Sigmoid colon (tissue), 4 donors: ENCODE data around the gene PTPRT.

Experiments
- EP300 ChIP-seq, 4 donors: sonication (generic); formaldehyde crosslinking; IDR thresholded peaks; one replicate each; pipeline ENCODE4 v1.6.1; 2017; ENCODE audit warnings: antibody characterized with exemption in 4 of 4
- POLR2A ChIP-seq, 2 donors: fragments of 450-650 bp; IDR thresholded peaks; one replicate each; pipeline ENCODE4 v1.6.1; 2016; ENCODE audit warnings: antibody characterized with exemption in 2 of 2, mild to moderate bottlenecking in 2 of 2, moderate library complexity in 2 of 2
- POLR2AphosphoS5 ChIP-seq, 4 donors: sonication (generic); formaldehyde crosslinking; IDR thresholded peaks; one replicate each; pipeline ENCODE4 v1.6.1; 2017; ENCODE audit warnings: antibody characterized with exemption in 4 of 4
- TF ChIP-seq, protein P1 (sequence below), 4 experiments: fragments of 450-650 bp in 3 of 4; fragments of 200-600 bp in 1 of 4; IDR thresholded peaks; one replicate each; pipeline ENCODE4 v1.5.1; 2016 to 2019; ENCODE audit warnings: antibody characterized with exemption in 4 of 4, mild to moderate bottlenecking in 3 of 4, moderate library complexity in 2 of 4

DNA sequence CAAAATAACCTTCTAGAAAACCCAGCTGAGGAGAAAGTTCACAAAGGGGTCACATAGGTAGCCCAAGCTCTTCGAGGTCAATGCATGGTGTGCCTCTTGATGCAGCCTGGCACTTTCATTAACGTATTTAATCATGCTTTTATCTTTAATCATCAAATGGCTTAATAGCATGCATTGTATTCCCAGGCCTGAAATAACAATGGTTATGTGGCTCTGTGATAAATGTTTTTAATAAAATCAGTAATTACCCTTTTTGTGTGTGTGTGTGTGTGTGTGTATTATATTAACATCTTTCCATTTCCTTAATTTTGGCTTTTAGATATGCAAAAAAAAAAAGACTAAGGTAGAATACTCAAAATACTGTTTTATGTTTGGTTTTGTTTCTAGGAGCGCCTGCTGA is 681.8 kb downstream of the PTPRT start:
- TF ChIP-seq, protein P1, sequence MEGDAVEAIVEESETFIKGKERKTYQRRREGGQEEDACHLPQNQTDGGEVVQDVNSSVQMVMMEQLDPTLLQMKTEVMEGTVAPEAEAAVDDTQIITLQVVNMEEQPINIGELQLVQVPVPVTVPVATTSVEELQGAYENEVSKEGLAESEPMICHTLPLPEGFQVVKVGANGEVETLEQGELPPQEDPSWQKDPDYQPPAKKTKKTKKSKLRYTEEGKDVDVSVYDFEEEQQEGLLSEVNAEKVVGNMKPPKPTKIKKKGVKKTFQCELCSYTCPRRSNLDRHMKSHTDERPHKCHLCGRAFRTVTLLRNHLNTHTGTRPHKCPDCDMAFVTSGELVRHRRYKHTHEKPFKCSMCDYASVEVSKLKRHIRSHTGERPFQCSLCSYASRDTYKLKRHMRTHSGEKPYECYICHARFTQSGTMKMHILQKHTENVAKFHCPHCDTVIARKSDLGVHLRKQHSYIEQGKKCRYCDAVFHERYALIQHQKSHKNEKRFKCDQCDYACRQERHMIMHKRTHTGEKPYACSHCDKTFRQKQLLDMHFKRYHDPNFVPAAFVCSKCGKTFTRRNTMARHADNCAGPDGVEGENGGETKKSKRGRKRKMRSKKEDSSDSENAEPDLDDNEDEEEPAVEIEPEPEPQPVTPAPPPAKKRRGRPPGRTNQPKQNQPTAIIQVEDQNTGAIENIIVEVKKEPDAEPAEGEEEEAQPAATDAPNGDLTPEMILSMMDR (IDR thresholded peaks at IDR 0.05), result no peak
- TF ChIP-seq POLR2A (IDR thresholded peaks at IDR 0.05), result no peak
- TF ChIP-seq EP300 (IDR thresholded peaks at IDR 0.05), result no peak
- TF ChIP-seq POLR2AphosphoS5 (IDR thresholded peaks at IDR 0.05), result no peak
